GM19099 (cell line): ENCODE measurements around the gene SLAMF8.

Experiments used
- POLR2A ChIP-seq: IDR thresholded peaks from 3 replicates; pipeline ENCODE4 v1.6.1; 2011; ENCODE audit warnings: low read depth; ENCODE audit not compliant: insufficient read length; ENCODE audit errors: extremely low read depth

The SLAMF8 gene

GRCh38 chr1:159803956-159804689 lies 22.6 kb upstream of the SLAMF8 start:
- no peak for TF ChIP-seq POLR2A

- TF ChIP-seq POLR2A = no peak
These were observed 21.7 kb upstream of the SLAMF8 start for GRCh38 chr1:159804924-159805323.

- no peak for TF ChIP-seq POLR2A
These were observed 10.7 kb upstream of the SLAMF8 start for GRCh38 chr1:159815926-159816325.

GRCh38 chr1:159817276-159818041 lies 9.2 kb upstream of the SLAMF8 start:
- no peak for TF ChIP-seq POLR2A

GRCh38 chr1:159821171-159821867 lies 5.4 kb upstream of the SLAMF8 start:
- TF ChIP-seq POLR2A = no peak

GRCh38 chr1:159823406-159823805 lies 3.3 kb upstream of the SLAMF8 start:
- TF ChIP-seq POLR2A = no peak

GRCh38 chr1:159825564-159825963 lies 1.1 kb upstream of the SLAMF8 start:
- TF ChIP-seq POLR2A = no peak

- no peak for TF ChIP-seq POLR2A
These were observed 423 bp downstream of the SLAMF8 start for GRCh38 chr1:159827102-159827490.

- TF ChIP-seq POLR2A = no peak
These were observed 876 bp downstream of the SLAMF8 start for GRCh38 chr1:159827549-159827948.

- no peak for TF ChIP-seq POLR2A
These were observed 1.5 kb downstream of the SLAMF8 start for GRCh38 chr1:159828176-159828575.

- TF ChIP-seq POLR2A = no peak
These were observed 2.1 kb downstream of the SLAMF8 start for GRCh38 chr1:159828581-159829272.

- TF ChIP-seq POLR2A = no peak
These were observed 2.6 kb downstream of the SLAMF8 start for GRCh38 chr1:159829273-159829634.

- TF ChIP-seq POLR2A = no peak
These were observed 3.3 kb downstream of the SLAMF8 start for GRCh38 chr1:159829822-159830465.

GRCh38 chr1:159830722-159831121 lies 4.0 kb downstream of the SLAMF8 start:
- no peak for TF ChIP-seq POLR2A

- TF ChIP-seq POLR2A = no peak
These were observed 4.9 kb downstream of the SLAMF8 start for GRCh38 chr1:159831412-159832141.

GRCh38 chr1:159832309-159832708 lies 5.6 kb downstream of the SLAMF8 start:
- TF ChIP-seq POLR2A = no peak
